ENCODE results near the gene GGT1. TPM values are rescaled to one million over a fixed set of nuclear protein-coding genes. Genes with fewer than 3 reads are reported as not detected.
"Not testable (repeated sequence)": the region's sequence is repeated elsewhere in the genome, so short reads cannot be mapped to it uniquely, and the experiment has no call there.

Gene GGT1
- total RNA-seq, 1 experiment from 2014 or later, result 4.9 TPM

GRCh38 chr22:24593559-24593835, 9.5 kb upstream of the GGT1 start:
- in situ Hi-C loops (cut with HindIII; ENCODE audit: low pct_unique_long_range_greater_than_20kb, low sequenced_read_pairs); DNase-seq (ENCODE audit: low read depth, low spot score): not testable (repeated sequence)

- in situ Hi-C loops (cut with HindIII; ENCODE audit: low pct_unique_long_range_greater_than_20kb, low sequenced_read_pairs), result no loop called here
- no peak for DNase-seq (ENCODE audit: low read depth, low spot score)
These were observed 9.0 kb upstream of the GGT1 start for GRCh38 chr22:24593836-24594568.

DNA sequence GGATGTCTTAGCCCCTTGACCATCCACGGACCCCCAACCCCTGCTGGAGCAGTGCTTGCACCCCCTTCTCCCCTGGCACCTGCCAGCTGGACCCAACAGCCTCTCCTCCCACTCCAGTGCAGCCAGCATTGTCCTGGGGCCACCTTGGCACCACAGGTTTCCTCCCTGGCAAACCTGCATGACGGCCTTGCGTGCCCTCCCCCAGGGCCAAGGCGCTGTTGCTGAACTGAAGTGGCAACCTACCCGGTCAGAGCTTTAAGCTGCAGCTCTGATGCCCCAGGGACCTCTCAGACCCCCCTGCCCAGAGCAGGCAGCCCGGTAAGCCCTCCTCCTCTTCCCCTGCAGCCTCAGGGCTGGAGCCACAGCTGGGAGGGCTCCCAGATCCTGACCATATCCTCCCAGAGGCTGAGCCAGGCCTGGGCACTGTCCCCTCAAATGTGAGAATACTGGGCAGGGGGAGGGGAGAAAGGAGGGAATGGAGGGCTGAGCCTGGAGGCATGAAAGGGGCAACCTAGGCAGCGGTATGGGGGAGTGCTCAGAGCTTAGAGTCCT, 8.3 kb upstream of the GGT1 start:
- DNase-seq (ENCODE audit: low read depth, low spot score), result no peak
- in situ Hi-C loops (cut with HindIII; ENCODE audit: low pct_unique_long_range_greater_than_20kb, low sequenced_read_pairs), result no loop called here

DNA sequence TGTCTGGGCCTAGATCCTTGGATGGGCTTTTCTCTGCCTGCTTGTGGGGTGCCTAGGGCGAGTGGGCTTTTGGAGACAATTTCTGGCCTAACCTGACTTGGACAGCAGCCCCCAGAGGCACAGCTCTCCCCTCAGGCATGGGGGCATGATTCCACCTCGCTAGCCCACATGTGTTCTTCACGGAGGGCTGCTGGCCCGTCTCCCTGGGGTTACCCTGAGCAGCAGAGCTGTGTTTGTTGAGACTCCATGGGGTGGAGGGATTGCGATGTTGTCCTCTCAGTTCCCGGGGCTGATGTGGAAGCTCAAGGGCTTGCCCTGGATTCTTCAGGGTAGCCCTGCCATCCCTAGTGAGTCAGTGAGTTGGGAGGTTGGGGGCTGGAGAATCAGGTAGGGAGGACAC, 7.8 kb upstream of the GGT1 start:
- DNase-seq (ENCODE audit: low read depth, low spot score), result no peak
- in situ Hi-C loops (cut with HindIII; ENCODE audit: low pct_unique_long_range_greater_than_20kb, low sequenced_read_pairs), result no loop called here

- DNase-seq (ENCODE audit: low read depth, low spot score), result no peak
- in situ Hi-C loops (cut with HindIII; ENCODE audit: low pct_unique_long_range_greater_than_20kb, low sequenced_read_pairs), result no loop called here
These were observed 7.1 kb upstream of the GGT1 start for GRCh38 chr22:24595863-24596262.

GRCh38 chr22:24597076-24597475, 5.9 kb upstream of the GGT1 start:
- in situ Hi-C loops (cut with HindIII; ENCODE audit: low pct_unique_long_range_greater_than_20kb, low sequenced_read_pairs); DNase-seq (ENCODE audit: low read depth, low spot score): not testable (repeated sequence)

DNA sequence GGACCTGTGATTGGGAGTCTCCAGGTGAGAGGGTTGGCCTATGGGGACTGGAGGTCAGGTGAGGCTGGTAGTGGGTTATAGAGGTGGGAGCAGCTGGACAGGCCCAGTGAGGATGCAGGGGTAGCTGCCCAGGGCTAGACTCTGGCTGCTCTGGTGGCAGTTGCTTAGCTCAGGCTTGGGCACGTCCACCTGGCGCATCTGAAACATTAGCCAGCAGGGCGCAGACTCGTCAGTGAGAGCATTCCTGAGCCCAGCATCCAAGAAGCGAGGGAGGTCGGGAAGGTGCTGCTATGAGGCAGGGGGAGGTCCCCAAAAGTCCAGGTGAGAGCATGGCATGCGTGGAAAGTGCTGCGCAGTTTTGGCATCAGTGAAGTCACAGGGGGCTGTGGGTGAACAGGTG, 3.5 kb upstream of the GGT1 start:
- in situ Hi-C loops (cut with HindIII; ENCODE audit: low pct_unique_long_range_greater_than_20kb, low sequenced_read_pairs), result no loop called here
- DNase-seq (ENCODE audit: low read depth, low spot score), result no peak

DNA sequence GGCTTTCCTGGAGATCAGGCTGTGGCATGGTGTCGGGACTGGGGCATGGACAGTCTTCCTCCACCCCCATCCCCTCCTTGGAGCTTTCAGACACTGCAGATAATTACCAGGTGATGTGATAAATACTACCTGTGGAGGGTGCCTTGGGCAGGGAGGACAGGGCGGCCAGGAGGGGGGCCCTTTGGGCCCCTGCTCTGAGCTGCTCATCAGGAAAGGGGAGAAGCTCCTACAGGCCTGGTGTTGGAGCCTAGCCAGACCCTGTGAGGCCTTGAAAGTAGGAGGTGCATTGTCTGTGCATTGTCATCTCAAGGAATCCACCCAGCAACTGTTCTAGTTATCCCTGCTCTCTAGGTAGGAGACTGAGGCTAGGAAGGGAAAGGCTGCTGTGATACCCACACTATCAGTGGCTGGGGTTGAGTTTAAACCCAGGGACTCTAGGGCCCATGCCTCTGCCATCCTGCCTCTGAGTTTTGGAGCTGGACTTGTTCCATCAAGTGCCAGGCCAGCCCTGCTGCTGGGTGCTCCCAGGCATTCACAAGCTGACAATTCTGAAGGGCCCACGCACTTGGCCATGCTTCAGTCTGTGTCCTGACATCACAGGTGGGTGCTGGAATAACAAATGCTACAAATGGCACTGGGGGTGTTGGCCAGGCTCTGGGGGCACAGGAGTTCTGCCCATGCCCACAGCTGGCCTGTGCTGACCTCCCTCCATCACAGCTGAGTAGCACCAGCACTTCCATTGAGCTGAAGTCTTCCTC, 2.9 kb upstream of the GGT1 start:
- in situ Hi-C loops (cut with HindIII; ENCODE audit: low pct_unique_long_range_greater_than_20kb, low sequenced_read_pairs); DNase-seq (ENCODE audit: low read depth, low spot score): not testable (repeated sequence)

DNA sequence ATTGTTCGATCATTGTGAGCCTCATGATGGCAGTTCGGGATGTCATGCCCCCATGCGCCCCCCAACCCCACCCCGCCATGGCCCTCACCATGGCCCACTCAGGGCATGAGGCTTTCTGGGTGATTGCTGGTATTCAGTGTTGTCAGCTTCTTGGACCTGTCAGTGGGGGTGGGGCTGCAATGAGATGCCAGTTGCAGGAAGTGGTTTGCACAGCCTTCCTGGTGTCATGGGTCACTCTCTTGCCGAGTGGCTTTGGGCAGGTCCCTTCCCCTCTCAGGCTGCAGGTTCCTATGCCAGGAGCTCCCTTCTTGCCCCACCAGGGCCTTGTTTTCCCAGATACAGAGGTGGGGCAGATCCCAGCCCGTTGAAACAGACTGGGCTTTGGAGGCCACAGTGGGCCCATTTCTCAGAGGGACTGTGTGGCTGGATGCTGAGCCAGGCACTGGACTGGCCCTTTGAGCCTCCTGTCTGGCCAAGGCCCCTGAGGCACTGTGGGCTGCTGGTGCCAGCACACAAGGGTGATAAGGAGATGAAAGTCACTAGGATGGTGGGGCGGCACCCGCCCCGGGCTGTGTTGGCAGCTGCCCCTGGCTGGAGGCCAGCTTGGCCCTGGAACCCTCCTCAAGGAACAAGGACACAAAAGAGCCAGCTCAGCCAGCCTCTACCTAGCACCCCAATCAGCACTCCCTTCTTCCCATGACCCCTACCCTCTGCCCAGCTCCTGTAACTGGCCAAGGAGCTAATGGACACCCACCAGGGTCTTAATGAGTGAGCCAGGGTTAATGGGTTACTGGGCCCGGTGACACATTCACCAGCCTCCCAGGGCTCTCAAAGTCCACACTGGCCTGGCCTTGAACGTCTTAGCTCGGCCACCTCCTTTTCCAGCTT, 1.5 kb upstream of the GGT1 start:
- DNase-seq (ENCODE audit: low read depth, low spot score), result no peak
- in situ Hi-C loops (cut with HindIII; ENCODE audit: low pct_unique_long_range_greater_than_20kb, low sequenced_read_pairs), result no loop called here

- in situ Hi-C loops (cut with HindIII; ENCODE audit: low pct_unique_long_range_greater_than_20kb, low sequenced_read_pairs), result not testable (repeated sequence)
These were observed 766 bp upstream of the GGT1 start for GRCh38 chr22:24602105-24602749.

DNA sequence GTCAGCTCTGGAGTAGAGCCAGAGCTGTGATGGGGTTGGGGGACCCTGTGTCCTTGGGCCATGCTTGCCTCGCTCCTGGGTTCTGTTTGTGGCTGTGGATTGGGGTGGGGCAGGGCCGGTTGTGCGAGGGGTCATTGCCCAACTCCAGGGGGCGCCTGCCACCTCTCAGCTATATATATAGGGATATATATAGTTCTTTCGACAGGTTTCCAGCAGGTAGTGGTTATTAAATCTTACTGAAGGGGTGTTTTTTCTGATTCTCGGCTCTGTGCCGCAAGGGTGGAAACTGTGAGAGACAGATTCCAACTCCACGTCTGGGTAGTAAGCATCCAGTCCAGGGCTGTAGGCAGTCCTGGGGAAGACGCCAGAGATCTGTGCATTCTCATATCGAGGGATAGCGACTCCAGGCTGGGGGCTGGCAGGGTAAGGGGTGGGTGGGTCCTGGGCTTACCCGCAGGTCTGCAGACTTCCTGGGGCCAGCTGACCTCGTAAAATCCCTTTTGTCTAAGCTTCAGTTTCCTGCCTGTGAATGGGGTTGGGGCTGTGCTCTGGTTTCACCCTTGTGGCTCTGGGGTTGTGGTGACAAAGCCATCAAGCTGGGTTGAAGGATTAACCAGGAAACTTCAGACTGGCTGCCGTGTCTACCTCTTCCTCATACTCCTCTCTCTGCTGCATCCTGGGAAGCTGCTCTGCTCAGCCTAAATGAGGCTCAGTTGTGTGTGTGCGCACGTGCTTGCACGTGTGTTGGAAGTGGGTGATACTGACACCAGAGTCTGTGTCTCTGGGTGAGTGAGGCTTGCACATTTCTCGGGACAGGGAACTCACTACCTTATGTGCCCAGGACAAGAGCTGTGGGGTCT, 1.0 kb downstream of the GGT1 start:
- in situ Hi-C loops (cut with HindIII; ENCODE audit: low pct_unique_long_range_greater_than_20kb, low sequenced_read_pairs), result not testable (repeated sequence)
- DNase-seq (ENCODE audit: low read depth, low spot score), result peak; percentile 23

More at GRCh38 chr22:24602105-24602749, 766 bp upstream of the GGT1 start:
- not testable (repeated sequence) for DNase-seq (ENCODE audit: low read depth, low spot score)

GRCh38 chr22:24606340-24606739, 3.3 kb downstream of the GGT1 start:
- DNase-seq (ENCODE audit: low read depth, low spot score); in situ Hi-C loops (cut with HindIII; ENCODE audit: low pct_unique_long_range_greater_than_20kb, low sequenced_read_pairs): not testable (repeated sequence)

DNA sequence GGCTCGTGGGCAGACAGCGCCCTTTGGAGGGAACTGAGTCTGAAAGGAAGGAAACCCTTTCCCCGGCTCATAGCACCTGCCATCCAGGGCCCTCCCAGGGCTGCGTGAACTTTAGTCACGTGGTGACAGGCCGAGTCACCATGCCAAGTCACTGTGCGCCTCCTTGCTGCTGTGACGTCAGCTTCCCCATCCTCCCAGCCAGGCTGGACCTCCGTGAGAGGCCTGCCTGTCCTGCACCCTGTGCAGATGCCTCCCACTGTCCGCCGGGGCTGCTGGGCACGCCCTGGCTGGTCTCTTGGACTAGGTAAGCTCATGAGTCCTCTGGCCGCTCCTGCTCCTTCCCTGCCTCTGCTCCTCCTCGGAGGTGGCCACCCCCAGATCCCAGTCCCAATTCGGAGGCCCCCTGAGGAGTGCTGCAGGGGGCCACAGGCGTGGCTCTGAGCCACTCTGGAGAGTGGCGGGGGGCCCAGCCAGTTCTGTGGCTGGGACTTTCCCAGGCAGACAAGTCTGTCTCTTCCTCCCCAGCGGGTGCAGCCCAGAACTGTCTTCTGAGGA, 4.5 kb downstream of the GGT1 start:
- DNase-seq (ENCODE audit: low read depth, low spot score); in situ Hi-C loops (cut with HindIII; ENCODE audit: low pct_unique_long_range_greater_than_20kb, low sequenced_read_pairs): not testable (repeated sequence)

DNA sequence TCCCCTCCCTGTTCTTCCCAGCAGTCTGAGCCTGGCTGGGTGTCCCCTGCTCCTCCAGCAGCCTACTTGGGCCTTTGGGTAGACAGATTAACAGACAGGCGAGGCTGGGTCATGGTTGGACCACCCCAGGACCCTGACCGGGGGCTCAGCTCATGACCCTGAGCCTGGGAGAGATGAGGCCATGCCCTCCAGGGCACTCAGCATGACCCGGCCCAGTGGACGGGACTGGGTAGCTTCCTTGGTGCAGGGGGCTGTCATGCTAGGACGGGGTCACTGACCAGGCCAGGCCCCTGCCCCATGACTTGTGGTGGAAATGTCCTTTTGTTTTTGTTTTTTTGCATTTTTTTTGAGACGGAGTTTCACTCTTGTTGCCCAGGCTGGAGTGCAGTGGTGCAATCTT, 5.3 kb downstream of the GGT1 start:
- DNase-seq (ENCODE audit: low read depth, low spot score); in situ Hi-C loops (cut with HindIII; ENCODE audit: low pct_unique_long_range_greater_than_20kb, low sequenced_read_pairs): not testable (repeated sequence)

DNA sequence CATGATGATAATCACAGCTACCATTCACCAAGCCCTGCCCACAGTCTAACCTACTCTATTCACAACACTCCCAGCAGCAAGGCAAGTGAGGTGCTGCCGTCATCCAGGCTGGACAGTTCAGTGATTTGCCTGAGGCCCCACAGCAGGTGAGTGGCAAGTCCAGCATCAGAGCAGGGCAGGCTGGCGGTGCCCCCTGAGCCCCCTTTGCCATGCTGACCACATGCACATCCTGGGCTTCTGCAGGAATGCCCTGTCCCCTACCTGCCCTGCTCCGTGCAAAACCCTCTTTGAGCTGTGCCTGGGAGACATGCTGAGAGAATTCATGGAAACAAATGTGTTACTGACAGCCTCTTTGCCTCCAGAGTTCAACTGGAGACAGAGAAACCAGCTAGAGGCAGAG, 6.9 kb downstream of the GGT1 start:
- DNase-seq (ENCODE audit: low read depth, low spot score); in situ Hi-C loops (cut with HindIII; ENCODE audit: low pct_unique_long_range_greater_than_20kb, low sequenced_read_pairs): not testable (repeated sequence)

DNA sequence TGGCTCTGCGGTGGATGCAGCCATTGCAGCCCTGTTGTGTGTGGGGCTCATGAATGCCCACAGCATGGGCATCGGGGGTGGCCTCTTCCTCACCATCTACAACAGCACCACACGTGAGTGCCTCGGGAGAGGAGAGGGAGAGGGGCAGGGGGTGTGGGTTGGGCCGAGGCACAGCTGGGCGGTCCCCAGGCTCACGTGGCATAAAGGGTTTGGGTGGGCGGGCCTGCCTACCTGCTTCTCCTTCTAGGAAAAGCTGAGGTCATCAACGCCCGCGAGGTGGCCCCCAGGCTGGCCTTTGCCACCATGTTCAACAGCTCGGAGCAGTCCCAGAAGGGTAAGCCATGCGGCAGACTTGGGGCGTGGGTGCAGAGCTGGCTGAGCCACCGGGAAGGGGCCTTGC, 11.8 kb downstream of the GGT1 start:
- DNase-seq (ENCODE audit: low read depth, low spot score); in situ Hi-C loops (cut with HindIII; ENCODE audit: low pct_unique_long_range_greater_than_20kb, low sequenced_read_pairs): not testable (repeated sequence)
